HG03066 (cell line): ENCODE results near the gene NDUFA8.

ENCODE experiments used
- ATAC-seq: cut with Tn5 transposase; IDR thresholded peaks from one replicate; pipeline ENCODE4 v1.9.1; 2021; ENCODE audit warnings: low read depth; ENCODE audit not compliant: unreplicated experiment

The NDUFA8 gene

GRCh38 chr9:122107291-122107805 is 52.2 kb downstream of the NDUFA8 start:
- no peak for ATAC-seq

GRCh38 chr9:122106576-122106975 is 53.0 kb downstream of the NDUFA8 start:
- ATAC-seq = no peak

GRCh38 chr9:122103985-122104384 is 55.6 kb downstream of the NDUFA8 start:
- ATAC-seq = no peak

GRCh38 chr9:122102156-122102555 is 57.4 kb downstream of the NDUFA8 start:
- no peak for ATAC-seq

GRCh38 chr9:122100756-122101155 is 58.8 kb downstream of the NDUFA8 start:
- ATAC-seq = no peak

- ATAC-seq = no peak
Observed at GRCh38 chr9:122099271-122099869, 60.2 kb downstream of the NDUFA8 start.

GRCh38 chr9:122097679-122098315 is 61.8 kb downstream of the NDUFA8 start:
- no peak for ATAC-seq

GRCh38 chr9:122096620-122097415 is 62.8 kb downstream of the NDUFA8 start:
- ATAC-seq = no peak

- no peak for ATAC-seq
Observed at GRCh38 chr9:122095010-122095767, 64.4 kb downstream of the NDUFA8 start.
